GM18517 (cell line): ENCODE results near the gene PGA4.
"Not testable (repeated sequence)": the region's sequence is repeated elsewhere in the genome, so short reads cannot be mapped to it uniquely, and the experiment has no call there.

Experiments used
- ATAC-seq: cut with Tn5 transposase; IDR thresholded peaks from one replicate; pipeline ENCODE4 v1.9.1; 2021; ENCODE audit warnings: mild to moderate bottlenecking, moderate library complexity; ENCODE audit not compliant: unreplicated experiment

Gene PGA4

DNA sequence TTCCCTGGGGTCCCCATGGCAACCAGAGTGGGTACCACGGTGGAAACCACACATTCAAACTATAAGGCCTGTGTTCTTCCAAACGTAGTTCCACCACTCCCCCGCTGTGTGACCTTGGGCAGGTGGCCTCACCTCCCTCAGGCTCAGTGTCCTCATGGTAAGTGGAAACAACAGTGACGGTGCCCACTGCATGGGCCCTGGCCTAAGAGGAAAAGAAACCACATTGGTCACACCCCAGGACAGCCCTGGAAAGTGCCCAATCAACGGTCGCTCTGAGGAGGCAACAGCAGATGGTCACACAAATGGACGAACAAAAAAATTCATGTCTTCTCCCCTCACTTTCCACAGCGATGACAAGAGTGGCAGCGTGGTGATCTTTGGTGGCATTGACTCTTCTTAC is 25.9 kb downstream of the PGA4 start:
- ATAC-seq, result not testable (repeated sequence)

DNA sequence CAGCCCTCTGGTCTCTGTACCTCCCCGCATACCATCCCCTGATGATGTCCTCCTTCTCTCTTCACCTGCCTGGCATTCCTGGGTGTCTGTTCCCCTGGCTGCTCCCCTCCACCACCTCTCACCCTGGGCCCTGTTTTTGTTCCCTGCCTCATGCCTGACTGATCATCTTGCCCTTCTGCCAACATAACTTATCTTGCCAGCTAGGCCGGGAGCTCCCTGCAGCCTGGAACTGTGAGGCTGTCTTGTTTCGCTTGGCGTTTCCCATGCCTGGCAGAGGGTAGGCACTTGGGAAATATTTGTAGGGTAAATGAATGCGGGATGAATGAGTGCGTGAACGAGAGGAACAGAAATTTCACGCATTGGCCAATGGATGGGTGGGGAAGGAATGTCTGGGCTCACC is 27.1 kb downstream of the PGA4 start:
- ATAC-seq, result not testable (repeated sequence)

DNA sequence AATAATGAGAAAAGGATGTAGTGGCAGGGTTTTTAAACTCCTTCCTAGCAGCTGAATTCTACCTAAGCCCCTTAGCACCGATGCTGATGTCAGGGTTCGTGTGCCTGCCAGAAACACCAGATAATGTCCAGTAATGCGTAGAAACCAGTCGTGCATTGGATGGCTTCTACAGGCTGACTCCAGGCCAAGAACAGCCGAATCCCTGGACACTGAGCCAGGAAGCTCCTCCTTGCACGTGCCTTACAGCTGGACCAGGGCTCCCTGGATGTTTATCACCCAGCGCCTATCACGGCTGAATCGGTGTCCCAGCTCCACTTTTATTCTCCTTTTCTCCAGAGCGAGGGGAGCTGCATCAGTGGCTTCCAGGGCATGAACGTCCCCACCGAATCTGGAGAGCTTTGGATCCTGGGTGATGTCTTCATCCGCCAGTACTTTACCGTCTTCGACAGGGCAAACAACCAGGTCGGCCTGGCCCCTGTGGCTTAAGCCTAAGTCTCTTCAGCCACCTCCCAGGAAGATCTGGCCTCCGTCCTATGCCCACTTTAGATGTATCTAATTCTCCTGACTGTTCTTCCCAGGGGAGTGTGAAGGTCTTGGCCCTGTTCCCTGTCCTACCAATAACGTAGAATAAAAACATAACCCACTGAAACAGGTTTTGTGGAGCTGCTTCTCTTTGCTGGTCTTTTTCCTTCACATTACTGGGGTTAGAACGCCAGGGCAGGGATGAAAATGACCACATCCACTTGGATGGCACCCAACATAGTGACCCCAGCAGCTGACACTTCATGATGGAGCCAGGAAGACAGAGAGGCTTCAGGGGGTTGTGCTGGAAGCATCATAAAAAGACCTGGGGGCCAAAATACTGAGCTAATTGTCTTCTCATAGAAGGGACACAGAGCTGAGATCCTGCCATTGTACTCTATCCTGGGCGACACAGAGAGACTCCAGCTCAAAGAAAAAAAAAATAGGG is 28.9 kb downstream of the PGA4 start:
- not testable (repeated sequence) for ATAC-seq

DNA sequence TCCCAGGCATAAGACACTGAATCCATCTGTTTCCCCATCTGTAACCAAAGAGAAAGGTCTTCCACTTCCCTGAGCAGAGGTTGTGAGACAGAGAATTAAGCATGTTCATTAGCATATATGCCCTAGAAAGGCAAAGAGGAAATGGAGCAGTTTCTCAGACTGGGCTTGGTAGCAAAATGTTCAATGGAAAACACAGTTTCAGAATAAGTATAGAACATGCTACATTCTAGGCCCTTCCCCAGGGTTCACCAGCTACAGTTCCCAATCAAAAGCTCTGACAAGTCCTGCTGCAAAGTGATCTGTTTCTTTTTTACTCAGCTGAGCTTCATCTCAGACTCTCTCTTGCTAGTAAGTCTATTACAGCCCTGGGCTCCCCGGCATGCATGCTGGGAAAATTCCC is 30.2 kb downstream of the PGA4 start:
- not testable (repeated sequence) for ATAC-seq

DNA sequence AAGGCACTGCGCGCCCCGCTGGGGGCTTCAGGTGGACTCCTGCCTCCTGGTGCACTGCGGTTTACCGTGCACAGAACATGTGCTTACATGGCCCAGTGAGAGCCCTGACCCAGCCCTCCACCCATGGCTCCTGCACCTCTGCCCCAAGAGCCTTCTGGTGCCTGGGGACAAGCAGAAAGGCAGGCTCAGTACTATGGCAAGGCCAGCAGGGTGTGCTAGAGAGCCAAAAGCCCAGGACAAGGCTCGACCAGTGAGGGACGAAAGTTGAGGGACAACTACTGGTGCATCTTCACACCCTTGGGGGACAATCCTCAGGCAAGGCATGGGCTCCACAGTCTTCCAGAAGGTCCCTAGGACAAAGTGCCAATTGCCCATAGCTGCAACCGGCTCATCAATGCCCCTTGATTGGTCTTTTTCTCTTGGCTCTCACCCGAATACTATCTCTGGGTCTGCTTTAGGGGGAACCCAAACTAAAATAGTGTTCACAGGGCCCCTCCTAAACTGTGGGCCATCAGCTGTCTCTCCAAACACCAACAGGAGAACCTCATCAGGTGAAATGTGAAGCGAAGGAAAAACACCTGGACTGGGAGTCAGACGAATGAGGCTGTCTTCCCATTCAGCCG is 32.4 kb downstream of the PGA4 start:
- no peak for ATAC-seq

DNA sequence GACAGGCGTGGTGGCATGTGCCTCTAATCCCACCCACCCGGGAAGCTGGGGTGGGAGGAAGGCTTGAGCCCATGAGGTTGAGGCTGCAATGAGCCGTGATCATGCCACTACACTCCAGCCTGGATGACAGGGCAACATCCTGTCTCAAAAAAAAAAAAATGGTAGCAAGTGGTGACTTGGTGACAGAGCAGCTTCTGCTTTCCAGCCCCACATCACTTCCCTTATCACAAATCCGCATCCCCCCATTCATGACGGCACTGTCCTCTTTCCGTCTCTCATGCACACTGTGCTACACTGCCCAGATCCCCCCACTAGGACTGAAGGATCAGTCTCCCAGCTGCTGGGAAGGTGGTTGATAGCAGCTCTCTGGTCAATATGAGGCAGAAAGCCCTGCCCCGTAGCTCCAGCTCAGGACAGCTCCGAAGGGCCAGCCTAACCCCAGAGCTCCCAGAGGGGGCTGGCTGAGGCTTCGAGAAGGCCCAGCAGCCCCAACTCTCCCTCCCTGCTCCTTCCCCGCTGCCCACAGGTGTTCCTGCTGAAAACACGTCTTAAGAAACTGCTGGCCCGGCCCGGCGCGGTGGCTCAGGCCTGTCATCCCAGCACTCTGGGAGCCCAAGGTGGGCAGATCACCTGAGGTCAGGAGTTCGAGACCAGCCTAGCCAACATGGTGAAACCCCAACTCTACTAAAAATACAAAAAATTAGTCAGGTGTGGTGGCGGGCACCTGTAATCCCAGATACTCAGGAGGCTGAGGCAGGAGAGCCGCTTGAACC is 34.7 kb downstream of the PGA4 start:
- ATAC-seq, result no peak

DNA sequence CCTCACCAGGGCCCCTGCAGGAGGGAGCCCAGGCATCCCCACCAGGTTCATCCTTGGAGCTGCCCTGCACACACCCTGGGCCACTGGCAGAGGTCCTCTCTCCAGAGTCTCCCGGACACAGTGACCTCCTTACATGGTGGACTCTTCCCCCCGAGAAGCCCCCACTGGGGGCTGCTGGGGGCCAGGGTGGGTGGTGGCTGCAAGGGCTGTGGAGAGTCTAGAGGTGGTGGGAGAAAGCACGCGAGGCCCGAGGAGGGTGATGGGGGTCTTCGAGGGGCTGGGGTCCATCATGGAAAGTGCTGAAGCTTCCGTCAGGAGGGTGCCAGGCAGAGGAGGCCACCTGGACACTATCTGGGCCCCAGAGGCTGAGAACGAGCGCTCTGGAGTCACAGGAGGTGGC is 36.4 kb downstream of the PGA4 start:
- ATAC-seq, result no peak

DNA sequence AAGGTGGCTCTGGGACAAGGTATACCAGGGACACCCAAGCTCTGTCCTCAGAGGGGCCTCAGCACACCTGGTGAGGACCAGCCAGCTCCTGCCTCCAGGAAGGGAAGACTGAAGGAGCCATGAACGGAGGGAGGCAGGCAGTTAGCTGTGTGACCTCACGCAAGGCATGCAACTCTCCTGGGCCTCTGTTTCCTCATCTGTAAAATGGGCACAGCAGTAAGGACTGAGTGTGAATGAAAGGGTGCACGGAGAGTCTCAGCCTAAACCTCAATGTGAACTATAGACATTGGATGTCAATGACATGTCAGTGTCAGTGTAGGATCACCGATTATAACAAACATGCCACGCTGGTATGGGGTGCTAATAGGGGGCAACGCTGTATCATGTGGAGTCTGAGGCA is 37.2 kb downstream of the PGA4 start:
- no peak for ATAC-seq

DNA sequence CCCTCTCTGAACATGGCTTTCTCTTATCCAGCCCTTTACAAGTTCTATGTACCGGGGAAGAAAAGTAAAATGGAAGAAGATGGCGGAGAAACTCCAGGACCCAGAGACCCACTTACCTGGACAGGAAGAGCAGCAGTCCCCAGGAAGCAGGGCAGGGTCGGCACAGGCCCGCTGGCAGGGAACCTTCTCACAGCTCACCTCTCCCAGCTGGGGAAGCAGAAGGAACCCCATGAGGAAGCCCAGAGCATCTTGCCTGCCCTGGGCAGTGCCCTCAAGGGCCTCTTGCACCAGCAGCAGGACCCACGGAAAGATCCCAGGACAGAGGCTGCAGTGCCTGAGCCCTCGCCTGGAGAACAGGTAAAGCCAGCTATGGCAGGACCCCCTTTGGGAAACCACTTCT is 42.2 kb downstream of the PGA4 start:
- ATAC-seq, result no peak

DNA sequence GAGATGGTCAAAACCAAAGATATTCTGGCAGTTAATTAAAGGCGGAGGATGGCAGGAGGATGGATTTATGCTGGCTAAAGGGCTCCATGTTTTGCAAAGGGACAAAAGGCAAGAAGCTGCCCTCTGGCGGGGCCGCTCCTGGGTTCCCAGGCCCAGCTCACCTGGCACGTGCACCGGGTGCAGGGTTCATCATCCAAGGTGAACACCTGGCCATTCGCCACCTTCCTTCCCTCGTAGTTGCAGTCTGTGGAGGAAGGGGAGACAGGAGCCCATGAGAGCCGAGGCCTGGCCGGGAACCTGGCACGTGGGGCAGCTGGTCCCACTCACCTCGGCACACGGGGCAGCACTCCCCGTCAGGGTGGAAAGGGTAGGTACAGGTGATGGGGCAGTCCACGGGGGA is 42.6 kb downstream of the PGA4 start:
- ATAC-seq, result no peak

DNA sequence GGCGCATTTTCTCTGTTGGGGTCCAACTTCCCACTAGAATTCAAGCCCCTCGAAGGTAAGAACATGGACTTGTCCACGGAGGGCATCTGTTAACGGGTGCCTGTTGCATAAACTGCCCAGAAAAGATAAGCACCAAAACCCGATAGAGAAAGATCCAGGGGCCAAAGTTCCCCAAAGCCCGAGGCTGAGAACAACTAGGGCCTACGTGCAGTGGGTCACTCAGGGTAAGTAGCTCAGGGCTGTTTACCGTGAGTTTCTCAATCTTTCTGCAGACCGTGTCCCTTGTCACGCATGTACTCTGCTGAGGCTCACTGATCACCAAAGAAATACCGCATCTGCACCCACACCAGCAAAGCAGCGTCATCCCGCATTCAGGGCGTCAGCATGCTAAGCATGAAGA is 43.2 kb downstream of the PGA4 start:
- ATAC-seq, result no peak

DNA sequence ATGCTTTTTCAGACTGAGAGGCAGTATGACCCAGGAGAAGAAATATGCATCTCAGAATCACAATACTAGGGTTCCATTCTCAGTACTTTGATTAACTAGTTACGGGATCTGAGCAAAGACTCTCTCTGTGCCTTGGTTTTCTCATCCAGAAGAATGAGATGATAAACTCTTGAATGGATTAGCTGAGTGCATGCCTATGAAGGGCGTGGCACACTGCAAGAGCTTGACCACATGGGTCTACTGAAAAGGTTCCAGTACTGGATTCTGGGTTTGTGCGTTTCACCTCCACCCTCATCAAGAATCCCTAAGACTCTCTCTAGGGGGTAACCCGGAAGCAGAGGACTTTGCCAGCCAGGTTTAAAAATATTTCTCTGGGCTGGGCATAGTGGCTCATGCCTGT is 44.5 kb downstream of the PGA4 start:
- no peak for ATAC-seq

DNA sequence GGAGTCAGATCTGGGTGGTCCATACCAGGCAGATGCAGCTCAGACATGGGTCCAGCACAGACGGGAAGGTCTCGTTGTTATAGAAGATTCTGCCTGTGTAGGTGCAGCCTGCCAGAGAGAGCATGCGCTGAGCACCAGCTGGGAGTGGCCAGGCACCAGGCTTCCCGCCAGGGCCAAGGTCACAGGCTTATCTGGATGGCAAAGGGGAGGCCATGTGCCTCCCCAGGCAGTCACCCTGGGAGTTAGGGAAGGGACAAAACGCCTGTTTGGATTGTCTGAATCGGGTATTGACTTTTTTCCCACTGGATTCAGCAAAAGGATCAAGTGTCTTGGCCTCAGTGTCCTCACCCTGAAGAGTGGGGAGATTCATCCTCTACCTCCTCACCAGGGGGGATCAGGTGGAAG is 45.3 kb downstream of the PGA4 start:
- no peak for ATAC-seq

DNA sequence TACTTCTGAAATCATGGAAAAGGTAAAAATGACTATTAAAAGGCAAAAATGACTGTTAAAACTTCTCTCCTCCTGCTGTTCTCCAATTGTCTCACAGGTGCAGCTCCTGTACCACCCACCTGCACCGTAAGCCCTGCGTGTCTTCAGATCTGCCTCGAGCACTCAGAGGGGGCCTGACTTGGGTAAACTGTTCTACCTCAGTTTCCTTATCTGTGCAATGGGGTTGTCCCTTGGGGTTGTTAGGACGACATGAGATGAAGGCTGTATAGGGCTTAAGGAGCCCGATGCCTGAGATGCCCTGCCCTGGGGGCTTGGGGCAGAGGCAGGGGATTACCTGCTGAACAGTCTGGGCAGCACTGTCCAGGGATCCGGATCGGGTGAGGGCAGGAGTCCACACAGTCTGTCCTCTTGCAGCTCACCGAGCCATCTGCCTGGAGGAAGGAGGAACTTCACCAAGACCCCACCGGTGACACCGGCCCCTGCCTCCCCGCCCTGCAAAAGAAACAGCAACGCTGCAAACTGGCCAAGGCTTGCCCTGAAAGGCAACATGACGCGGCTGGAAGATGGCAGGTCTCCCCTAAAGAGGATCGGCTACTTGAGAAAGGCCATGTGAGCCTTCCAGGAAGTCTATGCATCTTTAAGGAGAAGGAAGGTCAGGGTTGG is 46.6 kb downstream of the PGA4 start:
- ATAC-seq, result no peak

DNA sequence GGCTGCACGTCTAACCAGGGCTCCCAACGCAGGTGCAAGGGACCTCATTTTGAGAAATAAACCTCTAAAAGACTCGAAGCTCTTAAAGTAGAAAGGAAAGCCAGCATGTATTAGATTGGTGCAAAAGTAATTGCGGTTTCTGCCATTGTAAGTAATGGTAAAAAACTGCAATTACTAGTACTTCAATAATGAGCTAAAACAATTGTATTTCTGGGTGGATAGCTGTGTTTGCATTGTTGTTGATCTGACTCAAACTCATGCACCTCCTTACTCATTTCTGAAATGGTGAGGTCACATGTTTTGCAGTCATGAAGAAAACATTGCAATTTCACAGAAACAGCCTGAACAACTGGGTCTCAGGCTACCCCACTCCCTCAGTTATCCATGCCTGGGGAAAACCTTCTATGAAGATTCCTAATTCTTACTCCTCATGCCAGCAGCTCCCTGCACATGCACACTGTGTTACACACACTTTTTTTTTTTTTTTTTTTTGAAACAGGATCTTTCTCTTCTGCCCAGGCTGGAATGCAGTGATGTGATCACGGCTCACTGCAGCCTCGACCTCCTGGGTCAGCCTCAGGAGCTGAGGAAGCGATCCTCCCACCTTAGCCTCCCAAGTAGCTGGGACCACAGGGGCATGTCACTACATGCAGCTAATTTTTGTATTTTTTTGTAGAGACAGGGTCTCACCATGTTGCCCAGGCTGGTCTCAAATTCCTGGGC is 48.4 kb downstream of the PGA4 start:
- ATAC-seq, result no peak

DNA sequence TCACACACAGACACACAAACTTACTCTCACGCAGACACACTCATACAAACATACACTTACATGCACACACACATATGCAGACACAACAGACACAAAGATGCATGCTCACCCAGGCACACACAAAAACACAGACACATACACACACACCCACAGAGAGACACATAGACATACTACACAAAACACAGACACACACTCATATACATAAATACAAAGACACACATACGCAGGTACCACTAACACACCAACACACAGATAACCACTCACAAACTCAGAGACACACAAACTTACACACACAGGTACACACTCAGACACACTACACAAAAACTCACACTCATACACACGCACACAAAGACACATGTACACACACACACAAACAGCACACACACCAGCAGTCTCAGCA is 50.6 kb downstream of the PGA4 start:
- no peak for ATAC-seq

DNA sequence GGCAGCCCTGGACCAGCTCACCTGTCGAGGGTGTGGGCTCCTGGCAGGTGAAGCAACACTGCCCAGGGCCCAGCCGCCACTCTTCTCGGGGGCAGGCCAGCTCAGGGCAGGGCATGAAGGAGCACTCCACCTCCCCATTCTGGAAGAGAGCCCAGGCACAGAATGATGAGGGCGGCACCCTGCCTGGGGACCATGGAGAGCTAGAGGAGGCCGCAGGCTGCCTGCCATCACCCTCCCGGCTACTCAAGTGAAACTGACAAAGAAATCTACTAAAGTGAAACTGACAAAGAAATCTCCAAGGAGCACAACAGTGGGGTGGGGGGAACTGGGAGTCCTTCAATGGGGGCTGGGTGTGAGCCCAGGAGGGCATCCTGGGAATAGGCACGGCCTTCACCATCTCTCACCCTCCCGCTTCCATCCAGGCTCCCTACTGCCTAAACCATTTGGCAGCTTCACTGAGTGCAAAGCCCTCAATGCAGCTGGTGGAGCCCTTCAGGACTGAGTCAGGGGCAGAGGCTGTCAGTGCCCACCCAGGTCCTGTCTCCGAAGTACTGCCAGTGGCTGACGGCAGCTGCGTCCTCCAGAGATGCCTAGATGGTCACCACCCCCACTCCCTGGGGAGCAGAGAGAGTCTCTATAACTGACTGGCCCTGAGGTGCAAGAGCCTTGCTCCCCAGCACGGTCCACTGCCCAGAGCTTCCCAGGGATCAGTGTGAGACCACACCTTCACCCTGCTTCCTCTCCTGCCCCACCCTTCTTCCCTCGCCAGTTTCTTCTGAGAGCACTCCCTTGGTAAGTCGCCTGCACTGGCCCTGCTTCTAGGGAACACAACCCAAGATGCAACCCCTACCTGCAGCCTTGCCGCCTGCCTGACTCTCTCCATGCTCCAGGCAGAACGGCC is 51.3 kb downstream of the PGA4 start:
- ATAC-seq, result no peak

DNA sequence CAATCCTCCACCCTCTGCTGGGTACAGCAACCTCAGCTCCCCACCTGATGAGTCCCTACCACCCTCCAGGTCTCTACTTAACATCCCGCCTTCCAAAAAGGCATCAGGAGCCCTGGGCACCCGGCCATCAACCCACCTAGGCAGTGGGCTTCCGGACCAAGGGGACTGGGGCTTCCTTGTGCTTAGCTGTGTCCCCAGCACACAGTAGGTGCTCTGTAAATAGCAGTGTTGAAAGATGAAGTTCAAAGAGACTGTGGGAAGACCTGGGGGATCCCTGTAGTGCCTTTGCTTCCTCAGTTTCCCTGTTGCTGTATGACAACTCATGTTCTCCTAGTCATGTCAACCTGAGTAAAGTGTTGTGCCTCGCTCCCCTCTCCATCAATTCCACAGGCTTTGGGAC is 51.9 kb downstream of the PGA4 start:
- ATAC-seq, result no peak

DNA sequence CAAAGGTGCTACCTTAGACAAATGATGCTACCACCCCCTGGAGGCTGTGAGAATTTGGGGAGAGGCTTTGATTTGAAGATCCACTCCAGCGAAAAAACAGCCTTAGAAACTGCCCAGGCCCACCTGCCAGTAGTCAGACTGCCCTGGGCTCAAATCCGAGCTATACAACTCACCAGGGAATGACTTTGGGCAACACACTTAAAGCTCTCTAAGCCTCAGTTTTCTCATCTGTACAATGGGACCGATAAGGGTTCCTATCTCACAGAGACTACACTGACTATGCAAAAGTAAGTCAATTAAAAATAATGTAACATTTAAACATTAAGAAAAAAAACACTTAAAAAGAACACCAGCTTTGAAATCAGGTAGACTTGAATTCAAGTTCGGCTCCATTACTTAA is 53.0 kb downstream of the PGA4 start:
- no peak for ATAC-seq
